ENCODE data around the gene CD47.

GRCh38 chr3:108029466-108029865 is 61.4 kb downstream of the CD47 start:
- TF ChIP-seq USF2 (IDR thresholded peaks at IDR 0.05; ENCODE audit: low read depth, low read length) (no peak), MAZ (IDR thresholded peaks at IDR 0.05; ENCODE audit: borderline replicate concordance, low read depth, low read length) (no peak), CTCF (conservative IDR thresholded peaks at IDR 0.05; ENCODE audit: low read depth, low read length) (no peak), POLR2A (IDR thresholded peaks at IDR 0.05; ENCODE audit: low read depth, low read length) (no peak), RFX5 (IDR thresholded peaks at IDR 0.05; ENCODE audit: low read depth, low read length) (no peak), MXI1 (IDR thresholded peaks at IDR 0.05; ENCODE audit: borderline replicate concordance, low read depth, low read length) (no peak)

Data from IMR-90 (cell line).